Ishikawa (cell line): ENCODE data around the gene NBDY.

Source experiments
- CREB1 ChIP-seq: IDR thresholded peaks from 2 replicates; pipeline ENCODE4 v1.6.1; 2012; ENCODE audit warnings: low read depth
- EP300 ChIP-seq: IDR thresholded peaks from 2 replicates; pipeline ENCODE4 v1.6.1; 2012; ENCODE audit warnings: borderline replicate concordance
- NFIC ChIP-seq: IDR thresholded peaks from 2 replicates; pipeline ENCODE4 v1.6.1; 2012
- RAD21 ChIP-seq: IDR thresholded peaks from 2 replicates; pipeline ENCODE4 v1.6.1; 2012; ENCODE audit warnings: low read depth
- TCF12 ChIP-seq: IDR thresholded peaks from 2 replicates; pipeline ENCODE4 v1.6.1; 2012; ENCODE audit warnings: low read depth

DNA sequence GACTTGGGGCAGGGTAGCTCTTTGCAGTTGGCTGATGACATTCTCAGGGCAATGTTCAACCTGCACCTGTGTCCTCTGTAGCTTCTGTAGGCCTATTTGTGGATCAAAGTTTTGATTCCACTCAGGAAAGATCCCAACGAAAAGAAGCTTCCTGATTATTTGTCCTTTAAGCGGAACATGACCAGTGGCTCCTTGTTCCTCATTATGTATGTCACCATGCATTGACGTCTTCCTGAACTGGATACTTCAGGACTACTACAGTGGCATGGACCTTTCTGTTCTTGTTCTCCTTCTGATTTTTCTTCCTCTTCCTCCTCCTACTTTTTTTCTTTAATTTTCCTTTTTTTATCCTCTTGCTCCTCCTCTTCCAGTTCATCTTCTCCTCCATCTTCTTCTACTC, 62.4 kb downstream of the NBDY start:
- TF ChIP-seq NFIC (no peak), TCF12 (no peak), RAD21 (no peak), EP300 (no peak), CREB1 (no peak)
